Heart right ventricle (tissue), 16 donors: ENCODE measurements around the gene NUBPL. TPM values are rescaled to one million over a fixed set of nuclear protein-coding genes. Genes with fewer than 3 reads are reported as not detected.

Experiments used
- ATAC-seq, 8 donors: fragments of 200-7000 bp; cut with Tn5 transposase; one replicate each; pipeline ENCODE4 v1.9.1; 2020; ENCODE audit warnings: mild to moderate bottlenecking in 8 of 8, moderate library complexity in 8 of 8, moderate number of reproducible peaks in 1 of 8
- DNase-seq, 2 donors: peaks; one replicate each; pipeline ENCODE4 v3.0.0-alpha.2; 2020
- H3K27ac ChIP-seq, 10 donors: fragments of 200-600 bp; sonication (generic) in 2 of 10; one replicate each; pipeline versions ENCODE4 v1.5.0 to v1.8.0; 2020 to 2022; ENCODE audit warnings: mild to moderate bottlenecking in 3 of 10
- H3K27me3 ChIP-seq, 7 donors: fragments of 200-600 bp; one replicate each; pipeline ENCODE4 v1.8.0; 2021 to 2022; ENCODE audit warnings: mild to moderate bottlenecking in 2 of 7
- H3K36me3 ChIP-seq, 9 donors: fragments of 200-600 bp; sonication (generic) in 1 of 9; one replicate each; pipeline versions ENCODE4 v1.5.0 to v1.8.0; 2020 to 2022; ENCODE audit warnings: mild to moderate bottlenecking in 2 of 9
- H3K4me1 ChIP-seq, 9 donors: fragments of 200-600 bp; sonication (generic) in 1 of 9; one replicate each; pipeline versions ENCODE4 v1.5.0 to v1.8.0; 2020 to 2022; ENCODE audit warnings: mild to moderate bottlenecking in 4 of 9
- H3K4me3 ChIP-seq, 10 donors: fragments of 200-600 bp; sonication (generic) in 2 of 10; one replicate each; pipeline versions ENCODE4 v1.5.0 to v1.8.0; 2020 to 2022; ENCODE audit warnings: mild to moderate bottlenecking in 7 of 10, moderate library complexity in 2 of 10
- H3K9me3 ChIP-seq, 11 donors: fragments of 200-600 bp in 10 of 11; sonication (generic) in 2 of 11; one replicate each; pipeline versions ENCODE4 v1.5.0 to v1.8.0; 2013 to 2022; ENCODE audit warnings: mild to moderate bottlenecking in 2 of 11, control low read depth in 1 of 11, moderate library complexity in 1 of 11
- WGBS, 2 donors: extraction: QIAGEN DNeasy Blood & Tissue Kit; methylation state at CpG; one replicate each; pipeline ENCODE4 v1.1.7; 2013; ENCODE audit warnings: inconsistent platforms in 1 of 2; 5-methylcytosine and 5-hydroxymethylcytosine counted together
- intact Hi-C, 10 donors: fragments of 100-400 bp; cut with DNase I; formaldehyde crosslinking; loops; one replicate each; pipeline versions ENCODE4 v1.11.1 to v1.14.2; 2022
- polyA plus RNA-seq, 2 donors: library from polyadenylated mRNA; stranded (reverse); fragments of 200-250 nt; gene quantifications; one replicate each; pipeline ENCODE4 v1.2.3, GENCODE V29; 2013
- total RNA-seq, 10 donors: library from RNA; stranded (reverse); fragmentation: NEBNext Ultra II Directional in 3 of 10; extraction: Animal tissue kit (Norgen Biotek cat#: 25700) in 3 of 10; gene quantifications; one replicate each; pipeline versions ENCODE4 v1.2.1 to v1.2.4, GENCODE V29; 2021 to 2023
- TF ChIP-seq, protein P1 (sequence below), 9 donors: fragments of 200-600 bp; sonication (generic) in 2 of 9; IDR thresholded peaks; one replicate each; pipeline versions ENCODE4 v1.5.0 to v1.8.0; 2021 to 2022; ENCODE audit warnings: antibody characterized with exemption in 9 of 9, mild to moderate bottlenecking in 5 of 9, moderate library complexity in 1 of 9
- donor health status: Arrhythmogenic right ventricular cardiomyopathy.
- donor health status: ischemic (EF 13 %, LVEDD 7.1; RV severe dilation, severe dysfunction).
- donor health status: healthy with polysubstance abuse.
- donor health status: DM: no; HTN: yes; CAD: no.
- donor health status: DM: no; HTN: no; CAD: no.
- donor health status: ischemic (EF 25% LVEDD 6.9; RV normal size, moderate dysfunction).
- donor health status: ischemic (EF 25% LVEDD 5.7; RV mildly dilated, moderate dysfunction).
- donor health status: healthy.
- donor health status: DM: yes; HTN: yes; CAD: no.
- donor health status: Ischemic cardiomyopathy.
- donor health status: ischemic (EF 35%, LVEDD 5.7; RV mildly dilated, moderate dysfunction).
- donor health status: nonischemic (EF 11% LVEDD 7.7; RV severe dilation, severe dysfunction).
- donor health status: DM: yes; HTN: yes; CAD: no.
- donor health status: PGD.
- donor health status: ischemic (EF 29% LVEDD 5.4; RV normal size, mild dysfunction).
- donor health status: nonischemic (EF 23%, LVEDD 6.1; RV moderate dilation, normal function).

The NUBPL gene
- total and polyA plus RNA-seq, 12 donors = 4.0 to 32.0 (median 24.1) TPM

- TF ChIP-seq, protein P1, sequence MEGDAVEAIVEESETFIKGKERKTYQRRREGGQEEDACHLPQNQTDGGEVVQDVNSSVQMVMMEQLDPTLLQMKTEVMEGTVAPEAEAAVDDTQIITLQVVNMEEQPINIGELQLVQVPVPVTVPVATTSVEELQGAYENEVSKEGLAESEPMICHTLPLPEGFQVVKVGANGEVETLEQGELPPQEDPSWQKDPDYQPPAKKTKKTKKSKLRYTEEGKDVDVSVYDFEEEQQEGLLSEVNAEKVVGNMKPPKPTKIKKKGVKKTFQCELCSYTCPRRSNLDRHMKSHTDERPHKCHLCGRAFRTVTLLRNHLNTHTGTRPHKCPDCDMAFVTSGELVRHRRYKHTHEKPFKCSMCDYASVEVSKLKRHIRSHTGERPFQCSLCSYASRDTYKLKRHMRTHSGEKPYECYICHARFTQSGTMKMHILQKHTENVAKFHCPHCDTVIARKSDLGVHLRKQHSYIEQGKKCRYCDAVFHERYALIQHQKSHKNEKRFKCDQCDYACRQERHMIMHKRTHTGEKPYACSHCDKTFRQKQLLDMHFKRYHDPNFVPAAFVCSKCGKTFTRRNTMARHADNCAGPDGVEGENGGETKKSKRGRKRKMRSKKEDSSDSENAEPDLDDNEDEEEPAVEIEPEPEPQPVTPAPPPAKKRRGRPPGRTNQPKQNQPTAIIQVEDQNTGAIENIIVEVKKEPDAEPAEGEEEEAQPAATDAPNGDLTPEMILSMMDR (IDR thresholded peaks at IDR 0.05) = no peak
- no peak for ATAC-seq
- no peak for DNase-seq
- Histone ChIP-seq H3K27me3 (no peaks in the 10 kb centered on the region), H3K36me3 (no peaks in the 10 kb centered on the region), H3K4me3 (no peak overlapping the region), H3K9me3 (no peaks in the 10 kb centered on the region), H3K27ac (no peak overlapping the region), H3K4me1 (peaks cover 0 to 12% (median 8%) of the 10 kb centered on the region in 9 donors)
- WGBS, 2 donors = 76 to 82% methylated on average over 3 of the region's 3 CpGs
- intact Hi-C loops = no loop called here
These were observed 128.9 kb downstream of the NUBPL start for GRCh38 chr14:31690056-31690455.

DNA sequence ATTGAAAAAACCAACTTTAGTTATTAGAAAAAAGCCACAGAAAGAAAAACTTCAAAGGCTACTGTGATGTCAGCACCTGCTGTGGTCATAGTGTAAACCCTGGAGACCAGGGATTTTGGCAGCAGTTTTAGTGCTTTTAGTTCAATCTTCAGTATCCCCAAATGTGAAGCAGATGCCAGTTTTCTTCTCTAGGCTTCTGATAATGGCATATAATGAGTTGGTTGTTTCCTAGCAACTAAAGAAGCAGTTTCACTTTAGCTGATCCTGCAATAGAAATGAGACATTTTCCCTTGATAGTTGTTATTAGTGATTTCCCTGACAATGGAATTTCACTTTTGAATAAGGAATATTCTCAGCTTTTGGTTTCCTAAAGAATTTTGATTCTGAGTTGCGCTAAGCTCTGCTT is 131.2 kb downstream of the NUBPL start:
- Histone ChIP-seq H3K27me3 (no peaks in the 10 kb centered on the region), H3K27ac (no peak overlapping the region), H3K36me3 (no peaks in the 10 kb centered on the region), H3K4me3 (no peak overlapping the region), H3K4me1 (peaks cover 0 to 22% (median 8%) of the 10 kb centered on the region in 9 donors), H3K9me3 (no peaks in the 10 kb centered on the region)
- DNase-seq = peak in 1 of 2 donors; percentile 11
- intact Hi-C loops = no loop called here
- peak in 1 of 8 donors; percentile 52 for ATAC-seq
- TF ChIP-seq, protein P1 (IDR thresholded peaks at IDR 0.05) = no peak
- 63 to 67% methylated on average over 1 of the region's 1 CpG for WGBS, 2 donors

- no peak for ATAC-seq
- no peak overlapping the region for H3K27ac ChIP-seq
- TF ChIP-seq, protein P1 (IDR thresholded peaks at IDR 0.05) = no peak
- 55% methylated on average over 4 of the region's 4 CpGs for WGBS, 2 donors
- peaks cover 0 to 26% (median 8%) of the 10 kb centered on the region in 9 donors for H3K4me1 ChIP-seq
- H3K27me3 ChIP-seq = no peaks in the 10 kb centered on the region
- no peak for DNase-seq
- peaks cover 0 to 4% (median 0%) of the 10 kb centered on the region in 11 donors for H3K9me3 ChIP-seq
- no peaks in the 10 kb centered on the region for H3K36me3 ChIP-seq
- no peak overlapping the region for H3K4me3 ChIP-seq
- intact Hi-C loops = no loop called here
These were observed 135.2 kb downstream of the NUBPL start for GRCh38 chr14:31696378-31696777.

DNA sequence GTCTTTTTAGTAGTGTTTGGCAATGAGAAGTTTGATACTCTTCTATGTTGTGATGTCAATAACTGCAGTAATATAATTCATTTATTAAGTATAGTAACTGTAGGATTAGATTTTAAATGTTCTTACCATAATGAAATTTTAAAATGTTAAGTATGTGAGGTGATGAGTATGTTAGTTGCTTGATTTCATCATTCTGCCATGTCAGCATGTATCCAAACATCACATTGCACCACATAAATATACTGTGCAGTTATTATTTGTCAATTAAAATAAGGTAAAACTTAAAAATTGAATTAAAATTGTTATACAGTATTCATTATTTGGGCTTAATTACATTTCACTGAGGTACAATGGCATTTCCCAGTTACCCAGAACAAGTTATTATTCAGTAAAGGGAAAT is 138.6 kb downstream of the NUBPL start:
- DNase-seq = no peak
- TF ChIP-seq, protein P1 (IDR thresholded peaks at IDR 0.05) = no peak
- Histone ChIP-seq H3K27me3 (no peaks in the 10 kb centered on the region), H3K4me3 (no peak overlapping the region), H3K4me1 (peaks cover 0 to 15% (median 0%) of the 10 kb centered on the region in 9 donors), H3K27ac (no peak overlapping the region), H3K36me3 (peaks cover 0 to 9% (median 0%) of the 10 kb centered on the region in 9 donors), H3K9me3 (peaks cover 0 to 14% (median 0%) of the 10 kb centered on the region in 11 donors)
- intact Hi-C loops = no loop called here
- ATAC-seq = no peak
